PC-3 (cell line): ENCODE data around the gene FLOT1. TPM values are rescaled to one million over a fixed set of nuclear protein-coding genes. Genes with fewer than 3 reads are reported as not detected.

ENCODE experiments used
- ATAC-seq: fragments of 200-7000 bp; cut with Tn5 transposase; 2 replicates; pipeline ENCODE4 v1.9.1; 2020; ENCODE audit warnings: mild to moderate bottlenecking, moderate library complexity
- Bru-seq: library from RNA; stranded (reverse); fragments of 400-500 nt; gene quantifications from one replicate; lab custom pipeline; 2021; lab: Mats Ljungman, UMichigan
- BruChase-seq, 2 experiments: library from RNA; stranded (reverse); fragments of 400-500 nt; gene quantifications; one replicate each; lab custom pipeline; 2021; lab: Mats Ljungman, UMichigan
- BruUV-seq: library from RNA; stranded (reverse); fragments of 400-500 nt; replicated peaks from 2 replicates; lab custom pipeline; 2021; lab: Mats Ljungman, UMichigan
- CTCF ChIA-PET: fragments of 300-600 bp; sonication (Branson Sonifier 250); formaldehyde crosslinking; loops from one replicate; lab custom pipeline; 2022; ENCODE audit warnings: antibody characterized with exemption; lab: Charles Lee
- POLR2A ChIA-PET: fragments of 300-600 bp; sonication (Branson Sonifier 250); formaldehyde crosslinking; loops from one replicate; lab custom pipeline; 2022; ENCODE audit warnings: antibody characterized with exemption; ENCODE audit not compliant: unreplicated experiment; lab: Charles Lee
- DNase-seq: peaks from one replicate; pipeline ENCODE4 v3.0.0-alpha.2; 2015
- H2AFZ ChIP-seq: fragments of 300-600 bp; sonication (generic); 2 replicates; pipeline ENCODE4 v1.6.0; 2016; ENCODE audit warnings: antibody characterized with exemption, low read length
- H3F3A ChIP-seq: fragments of 300-600 bp; sonication (generic); one replicate; pipeline ENCODE4 v1.6.0; 2017; ENCODE audit warnings: antibody characterized with exemption, low read length, control low read depth, mild to moderate bottlenecking; ENCODE audit not compliant: unreplicated experiment
- H3K27ac ChIP-seq: fragments of 300-600 bp; sonication (generic); 2 replicates; pipeline ENCODE4 v1.5.1; 2016; ENCODE audit warnings: mild to moderate bottlenecking, low read length
- H3K27me3 ChIP-seq: fragments of 300-600 bp; sonication (generic); 2 replicates; pipeline ENCODE4 v1.6.1; 2016; ENCODE audit warnings: low read length, mixed read lengths
- H3K36me3 ChIP-seq: fragments of 300-600 bp; sonication (generic); 2 replicates; pipeline ENCODE4 v1.6.1; 2016; ENCODE audit warnings: low read depth, mixed run types, low read length, mixed read lengths
- H3K4me1 ChIP-seq: fragments of 300-600 bp; sonication (generic); 2 replicates; pipeline ENCODE4 v1.5.1; 2016; ENCODE audit warnings: low read length; ENCODE audit not compliant: insufficient read depth
- H3K4me2 ChIP-seq: fragments of 300-600 bp; sonication (generic); 2 replicates; pipeline ENCODE4 v1.6.0; 2016; ENCODE audit warnings: low read length
- H3K4me3 ChIP-seq: fragments of 300-600 bp; sonication (generic); 2 replicates; pipeline ENCODE4 v1.5.1; 2016; ENCODE audit warnings: mild to moderate bottlenecking, low read length, mixed read lengths
- H3K79me2 ChIP-seq: fragments of 300-600 bp; sonication (generic); 2 replicates; pipeline ENCODE4 v1.6.1; 2017; ENCODE audit warnings: low read length, mixed read lengths
- H3K9ac ChIP-seq: fragments of 300-600 bp; sonication (generic); 2 replicates; pipeline ENCODE4 v1.6.0; 2016; ENCODE audit warnings: mild to moderate bottlenecking, low read length
- H3K9me2 ChIP-seq: fragments of 300-600 bp; sonication (generic); replicated peaks from 2 replicates; pipeline ENCODE4 v1.6.1; 2016; ENCODE audit warnings: mixed run types, low read length, mixed read lengths
- H3K9me3 ChIP-seq: fragments of 300-600 bp; sonication (generic); 2 replicates; pipeline ENCODE4 v1.6.1; 2016; ENCODE audit warnings: low read length, mixed read lengths
- H4K20me1 ChIP-seq: fragments of 300-600 bp; sonication (generic); 2 replicates; pipeline ENCODE4 v1.6.1; 2016; ENCODE audit warnings: low read length, mixed read lengths
- CTCF ChIP-seq: fragments of 300-600 bp; sonication (generic); conservative IDR thresholded peaks from 2 replicates; pipeline ENCODE4 v1.5.1; 2017; ENCODE audit warnings: antibody characterized with exemption, low read depth, mild to moderate bottlenecking, low read length
- EZH2 ChIP-seq: fragments of 300-600 bp; sonication (generic); IDR thresholded peaks from one replicate; pipeline ENCODE4 v1.6.1; 2017; ENCODE audit warnings: antibody characterized with exemption, mild to moderate bottlenecking, low read length; ENCODE audit not compliant: unreplicated experiment
- EZH2phosphoT487 ChIP-seq: fragments of 300-600 bp; sonication (generic); IDR thresholded peaks from 2 replicates; pipeline ENCODE4 v1.6.1; 2018; ENCODE audit warnings: mild to moderate bottlenecking, antibody characterized with exemption, low read length, borderline replicate concordance
- intact Hi-C: fragments of 100-400 bp; cut with micrococcal nuclease; formaldehyde crosslinking; loops from 2 replicates; pipeline ENCODE4 v1.9.0; 2023
- long read RNA-seq: library from polyadenylated mRNA; unstranded; transcript quantifications from one replicate; pipeline ENCODE4 v2.0.0, GENCODE V29; 2021; ENCODE audit not compliant: unreplicated experiment
- total RNA-seq: library from RNA; depleted of rRNA; stranded (reverse); fragments of >200 nt; gene quantifications from 2 replicates; pipeline ENCODE4 v1.2.3, GENCODE V29; 2014; rRNA removed

FLOT1 gene
- total RNA-seq (305 and 401 TPM in 2 replicates), Bru-seq, nascent RNA (percentile 97 among the genes with signal in this experiment), BruChase-seq, experiment 1, labeled RNA remaining after a 6-hour chase (percentile 97 among the genes with signal in this experiment), BruChase-seq, experiment 2, labeled RNA remaining after a 2-hour chase (percentile 95 among the genes with signal in this experiment)
- long read RNA-seq, transcript FLOT1-201 (13 exons, 1,912 nt): major isoform, 623 of 1,248 reads
- long read RNA-seq, partial matches to known transcripts: 455 of 1,248 reads
- long read RNA-seq, other reads (novel, unspliced or antisense): 167 of 1,248 reads

- H3K27ac ChIP-seq: peak within 1 kb of the TSS; percentile 98
- peak within 1 kb of the TSS; percentile 89 for H3K4me2 ChIP-seq
- peaks cover 8% of the 10 kb centered on the region for H3F3A ChIP-seq
- POLR2A ChIA-PET: interaction anchor here (0.6 to 1.7 kb wide), 7 partner anchors 10 to 78 kb away, joined by 3 to 16 read pairs (median 7); no protein-coding TSS in a partner anchor
- H4K20me1 ChIP-seq: peaks cover 9% of the 10 kb centered on the region
- peak within 1 kb of the TSS; percentile 100 for H3K9ac ChIP-seq
- BruUV-seq: no TSS peak
- H2AFZ ChIP-seq: no peak within 1 kb of the TSS
- H3K27me3 ChIP-seq: no peaks in the 10 kb centered on the region
- H3K9me2 ChIP-seq: no peaks in the 10 kb centered on the region
- intact Hi-C loops: loop anchor here (1.0 to 5.0 kb wide), 2 partner anchors 10 to 135 kb away; no protein-coding TSS in a partner anchor
- H3K4me3 ChIP-seq: peak within 1 kb of the TSS; percentile 91
- H3K4me1 ChIP-seq: peaks cover 71% of the 10 kb centered on the region
- peaks cover 36% of the 10 kb centered on the region for H3K36me3 ChIP-seq
- DNase-seq (peak; percentile 98), ATAC-seq (peak; percentile 74)
- no peaks in the 10 kb centered on the region for H3K9me3 ChIP-seq
- H3K79me2 ChIP-seq: peaks cover 91% of the 10 kb centered on the region
- TF ChIP-seq EZH2phosphoT487: no peak
- no peak for TF ChIP-seq CTCF
- no peak for TF ChIP-seq EZH2
- CTCF ChIA-PET: interaction anchor here (1.0 to 1.2 kb wide), 3 partner anchors 15 to 78 kb away, joined by 3 to 6 read pairs (median 5); no protein-coding TSS in a partner anchor
These were observed at the start of gene FLOT1 for GRCh38 chr6:30742316-30743098. FLOT1 (minus strand) TSS chr6:30742687; CDS start chr6:30742189, 498 bp downstream.

- H3K27ac ChIP-seq: no peak overlapping the region
- H3F3A ChIP-seq: no peaks in the 10 kb centered on the region
- ChIA-PET POLR2A (no interaction called here), CTCF (no interaction called here)
- no peaks in the 10 kb centered on the region for H3K79me2 ChIP-seq
- no TSS peak for BruUV-seq
- no peak overlapping the region for H2AFZ ChIP-seq
- TF ChIP-seq EZH2 (no peak), EZH2phosphoT487 (no peak), CTCF (no peak)
- H4K20me1 ChIP-seq: no peaks in the 10 kb centered on the region
- no peak overlapping the region for H3K4me3 ChIP-seq
- no peaks in the 10 kb centered on the region for H3K27me3 ChIP-seq
- H3K4me1 ChIP-seq: 0 out of 2 replicates have a peak, but pooled peaks cover 5% of the 10 kb centered on the region
- DNase-seq (no peak), ATAC-seq (no peak)
- no peaks in the 10 kb centered on the region for H3K9me3 ChIP-seq
- H3K36me3 ChIP-seq: no peaks in the 10 kb centered on the region
- no peak overlapping the region for H3K4me2 ChIP-seq
- H3K9ac ChIP-seq: no peak overlapping the region
- intact Hi-C loops: no loop called here
- no peaks in the 10 kb centered on the region for H3K9me2 ChIP-seq
These were observed 48.4 kb upstream of the FLOT1 start for GRCh38 chr6:30790724-30791383.
